H1 (cell line): Measurements from ENCODE around the gene IL36B. TPM values are rescaled to one million over a fixed set of nuclear protein-coding genes. Genes with fewer than 3 reads are reported as not detected.

Source experiments
- EP300 ChIP-seq, 2 experiments: IDR thresholded peaks; 1 replicate in 1 of 2; 2 replicates in 1 of 2; pipeline ENCODE4 v1.6.1; 2011 to 2012; ENCODE audit warnings: low read depth in 2 of 2, low read length in 2 of 2, mild to moderate bottlenecking in 2 of 2, borderline replicate concordance in 1 of 2, inconsistent platforms in 1 of 2, moderate library complexity in 1 of 2
- ZNF274 ChIP-seq: IDR thresholded peaks from 2 replicates; pipeline ENCODE4 v1.7.0; 2012; ENCODE audit warnings: low read length, borderline replicate concordance; ENCODE audit errors: extremely low read depth
- polyA plus RNA-seq, 7 experiments: library from polyadenylated mRNA; depleted of rRNA in 3 of 7; stranded (reverse) in 5 of 7; unstranded in 2 of 7; fragments of >200 nt in 5 of 7; fragments of 200-250 nt in 2 of 7; gene quantifications; 1 replicate in 5 of 7; 2 replicates in 1 of 7; 4 replicates in 1 of 7; pipeline versions ENCODE4 v1.2.1 to v1.2.3, GENCODE V29; 2011 to 2013; ENCODE audit warnings: missing spikeins in 2 of 7, mixed read lengths in 2 of 7
- total RNA-seq: library from RNA; stranded (reverse); fragmentation: NEBNext Ultra II Directional; extraction: Animal tissue kit (Norgen Biotek cat#: 25700); gene quantifications from 2 replicates; pipeline ENCODE4 v1.2.1, GENCODE V29; 2021

The IL36B gene
- total and polyA plus RNA-seq, 2 of the 8 experiments (the other 6 are each of a cell fraction or from before 2014, with no cell fraction given) = not detected

DNA sequence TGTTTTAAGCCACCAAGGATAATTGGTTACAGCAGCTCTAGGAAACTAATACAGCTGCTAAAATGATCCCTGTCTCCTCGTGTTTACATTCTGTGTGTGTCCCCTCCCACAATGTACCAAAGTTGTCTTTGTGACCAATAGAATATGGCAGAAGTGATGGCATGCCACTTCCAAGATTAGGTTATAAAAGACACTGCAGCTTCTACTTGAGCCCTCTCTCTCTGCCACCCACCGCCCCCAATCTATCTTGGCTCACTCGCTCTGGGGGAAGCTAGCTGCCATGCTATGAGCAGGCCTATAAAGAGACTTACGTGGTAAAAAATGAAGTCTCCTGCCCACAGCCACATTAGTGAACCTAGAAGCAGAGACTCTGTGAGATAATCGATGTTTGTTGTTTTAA is 11.6 kb upstream of the IL36B start (continued):
- TF ChIP-seq EP300 (IDR thresholded peaks at IDR 0.05; ENCODE audit: borderline replicate concordance in 1 of 2, low read depth in 2 of 2, low read length in 2 of 2) = no peak
- TF ChIP-seq ZNF274 = no peak
